ENCODE results near the gene NFU1.

The NFU1 gene

GRCh38 chr2:69456154-69456553, 18.9 kb upstream of the NFU1 start:
- Histone ChIP-seq H3F3A (ENCODE audit: insufficient read depth) (no peaks in the 10 kb centered on the region), H4K20me1 (ENCODE audit: low read depth, low read length) (no peaks in the 10 kb centered on the region), H3K9me2 (replicated peaks; ENCODE audit: insufficient read depth, low read length) (no peaks in the 10 kb centered on the region), H3K9ac (ENCODE audit: low read length) (no peak overlapping the region), H3K36me3 (ENCODE audit: low read length) (no peaks in the 10 kb centered on the region), H3K27me3 (ENCODE audit: low read length) (no peaks in the 10 kb centered on the region), H3K27ac (ENCODE audit: low read depth, low read length) (no peak overlapping the region), H3K9me3 (ENCODE audit: insufficient read depth, low read length) (no peaks in the 10 kb centered on the region), H3K4me2 (ENCODE audit: low read depth, low read length, poor library complexity, severe bottlenecking) (no peak overlapping the region), H3K79me2 (ENCODE audit: insufficient read depth, low read length) (no peaks in the 10 kb centered on the region), H2AFZ (ENCODE audit: low read depth, low read length, severe bottlenecking) (no peak overlapping the region), H3K4me3 (ENCODE audit: insufficient read depth, low read length, poor library complexity, severe bottlenecking) (no peak overlapping the region)
- TF ChIP-seq CTCF (IDR thresholded peaks at IDR 0.05; ENCODE audit: insufficient read depth, low read length, poor library complexity, severe bottlenecking): no peak
- no peak for TF ChIP-seq EZH2phosphoT487 (conservative IDR thresholded peaks at IDR 0.05; ENCODE audit: low read length)

GRCh38 chr2:69454976-69455375, 17.7 kb upstream of the NFU1 start:
- no peak overlapping the region for H2AFZ ChIP-seq (ENCODE audit: low read depth, low read length, severe bottlenecking)
- H3F3A ChIP-seq (ENCODE audit: insufficient read depth): no peaks in the 10 kb centered on the region
- H3K4me3 ChIP-seq (ENCODE audit: insufficient read depth, low read length, poor library complexity, severe bottlenecking): no peak overlapping the region
- TF ChIP-seq CTCF (IDR thresholded peaks at IDR 0.05; ENCODE audit: insufficient read depth, low read length, poor library complexity, severe bottlenecking) (no peak), EZH2phosphoT487 (conservative IDR thresholded peaks at IDR 0.05; ENCODE audit: low read length) (no peak)
- H3K36me3 ChIP-seq (ENCODE audit: low read length): no peaks in the 10 kb centered on the region
- H4K20me1 ChIP-seq (ENCODE audit: low read depth, low read length): no peaks in the 10 kb centered on the region
- no peaks in the 10 kb centered on the region for H3K27me3 ChIP-seq (ENCODE audit: low read length)
- H3K9me3 ChIP-seq (ENCODE audit: insufficient read depth, low read length): no peaks in the 10 kb centered on the region
- H3K9ac ChIP-seq (ENCODE audit: low read length): no peak overlapping the region
- no peak overlapping the region for H3K27ac ChIP-seq (ENCODE audit: low read depth, low read length)
- H3K79me2 ChIP-seq (ENCODE audit: insufficient read depth, low read length): no peaks in the 10 kb centered on the region
- no peaks in the 10 kb centered on the region for H3K9me2 ChIP-seq (replicated peaks; ENCODE audit: insufficient read depth, low read length)
- H3K4me2 ChIP-seq (ENCODE audit: low read depth, low read length, poor library complexity, severe bottlenecking): no peak overlapping the region

GRCh38 chr2:69453475-69454129, 16.4 kb upstream of the NFU1 start:
- Histone ChIP-seq H3K9ac (ENCODE audit: low read length) (no peak overlapping the region), H3K4me2 (ENCODE audit: low read depth, low read length, poor library complexity, severe bottlenecking) (no peak overlapping the region), H2AFZ (ENCODE audit: low read depth, low read length, severe bottlenecking) (no peak overlapping the region), H3F3A (ENCODE audit: insufficient read depth) (no peaks in the 10 kb centered on the region), H4K20me1 (ENCODE audit: low read depth, low read length) (no peaks in the 10 kb centered on the region), H3K9me2 (replicated peaks; ENCODE audit: insufficient read depth, low read length) (no peaks in the 10 kb centered on the region), H3K27ac (ENCODE audit: low read depth, low read length) (no peak overlapping the region), H3K79me2 (ENCODE audit: insufficient read depth, low read length) (no peaks in the 10 kb centered on the region), H3K9me3 (ENCODE audit: insufficient read depth, low read length) (no peaks in the 10 kb centered on the region), H3K4me3 (ENCODE audit: insufficient read depth, low read length, poor library complexity, severe bottlenecking) (no peak overlapping the region), H3K27me3 (ENCODE audit: low read length) (no peaks in the 10 kb centered on the region), H3K36me3 (ENCODE audit: low read length) (no peaks in the 10 kb centered on the region)
- no peak for TF ChIP-seq CTCF (IDR thresholded peaks at IDR 0.05; ENCODE audit: insufficient read depth, low read length, poor library complexity, severe bottlenecking)
- no peak for TF ChIP-seq EZH2phosphoT487 (conservative IDR thresholded peaks at IDR 0.05; ENCODE audit: low read length)

All from SU-DHL-6 (cell line).